Activated CD8-positive, alpha-beta memory T cell treated with anti-CD3 and anti-CD28 coated beads, Interleukin-2, amount 50 U/mL, for 4 hours (primary cell): ENCODE data around the gene PDE10A.
"Not testable (repeated sequence)": the region's sequence is repeated elsewhere in the genome, so short reads cannot be mapped to it uniquely, and the experiment has no call there.

Experiments used
- DNase-seq: peaks from one replicate; pipeline ENCODE4 v3.0.0-alpha.2; 2020

PDE10A gene

DNA sequence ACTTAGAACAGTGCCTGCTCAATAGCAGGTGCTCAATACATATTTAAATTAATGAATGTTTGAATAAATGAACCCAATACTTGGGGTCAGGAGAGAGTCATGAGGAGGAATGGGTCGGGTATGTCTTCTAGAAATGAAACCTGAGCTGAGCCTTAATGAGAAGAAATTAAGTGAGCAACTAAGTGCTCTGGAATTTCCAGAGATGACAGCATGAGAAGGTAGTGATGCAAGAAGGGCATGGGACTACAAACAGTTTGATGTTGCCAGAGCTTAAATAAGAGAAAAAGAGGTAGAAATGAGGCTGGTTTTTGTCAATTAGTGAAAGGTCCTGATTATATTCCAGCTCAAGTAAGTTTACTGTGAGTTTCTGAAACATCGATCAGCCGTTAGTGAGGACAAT lies 82.9 kb downstream of the PDE10A start:
- no peak for DNase-seq

DNA sequence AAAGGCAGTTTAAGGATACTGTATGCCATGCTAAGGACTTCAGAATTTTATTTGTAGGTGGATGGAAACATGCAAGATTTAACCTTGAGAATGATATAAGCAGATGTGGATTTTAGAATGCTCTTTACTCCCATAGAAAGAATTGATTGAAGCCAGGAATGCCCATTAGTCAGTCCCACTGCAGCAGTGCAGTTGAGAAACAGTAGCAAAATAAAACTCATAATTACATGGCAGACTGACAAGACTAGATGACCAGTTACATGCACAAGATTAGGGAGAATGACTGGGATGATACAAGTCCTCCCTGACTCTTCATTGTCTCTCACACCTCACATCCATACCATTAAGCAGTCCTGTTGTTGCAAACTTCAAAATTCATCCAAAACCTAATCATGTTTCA lies 83.9 kb downstream of the PDE10A start:
- DNase-seq = no peak

DNA sequence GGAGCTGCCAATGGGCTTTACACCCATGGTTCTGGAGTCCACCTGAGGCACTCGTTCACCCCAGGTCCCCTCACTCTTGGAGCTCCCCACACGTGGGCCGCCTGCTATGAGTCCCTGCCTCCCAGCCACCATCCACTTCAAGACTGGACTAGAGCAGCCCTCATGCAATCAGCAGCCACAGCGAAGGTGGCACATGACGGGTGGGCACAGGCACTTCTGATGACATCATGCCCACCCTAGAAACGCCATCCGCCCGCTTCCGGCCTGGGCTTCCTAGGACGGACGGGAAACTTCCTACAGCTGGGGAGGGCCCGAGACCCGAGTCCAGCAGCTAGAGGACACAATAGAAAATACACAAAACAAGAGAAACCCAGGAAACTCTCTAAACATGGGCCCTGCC lies 85.5 kb downstream of the PDE10A start:
- DNase-seq = no peak

DNA sequence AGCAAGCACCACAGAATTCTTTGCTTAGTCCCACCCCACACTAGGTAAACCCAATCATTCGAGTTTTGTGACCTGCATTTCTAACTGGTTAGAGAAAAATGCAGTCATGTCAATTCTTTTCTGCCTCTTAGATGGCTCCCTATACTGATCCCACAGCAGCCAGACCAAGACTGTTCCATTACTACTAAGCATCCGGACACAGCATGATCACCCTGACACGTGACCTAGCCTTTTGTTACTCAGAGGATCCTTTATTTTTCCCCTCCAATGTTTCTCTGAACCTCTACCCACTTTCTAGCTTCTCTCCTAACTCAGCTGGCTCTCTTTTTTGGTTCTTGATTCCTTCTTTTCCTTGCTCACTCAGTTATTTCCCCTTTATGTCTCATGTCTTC lies 87.9 kb downstream of the PDE10A start:
- no peak for DNase-seq

DNA sequence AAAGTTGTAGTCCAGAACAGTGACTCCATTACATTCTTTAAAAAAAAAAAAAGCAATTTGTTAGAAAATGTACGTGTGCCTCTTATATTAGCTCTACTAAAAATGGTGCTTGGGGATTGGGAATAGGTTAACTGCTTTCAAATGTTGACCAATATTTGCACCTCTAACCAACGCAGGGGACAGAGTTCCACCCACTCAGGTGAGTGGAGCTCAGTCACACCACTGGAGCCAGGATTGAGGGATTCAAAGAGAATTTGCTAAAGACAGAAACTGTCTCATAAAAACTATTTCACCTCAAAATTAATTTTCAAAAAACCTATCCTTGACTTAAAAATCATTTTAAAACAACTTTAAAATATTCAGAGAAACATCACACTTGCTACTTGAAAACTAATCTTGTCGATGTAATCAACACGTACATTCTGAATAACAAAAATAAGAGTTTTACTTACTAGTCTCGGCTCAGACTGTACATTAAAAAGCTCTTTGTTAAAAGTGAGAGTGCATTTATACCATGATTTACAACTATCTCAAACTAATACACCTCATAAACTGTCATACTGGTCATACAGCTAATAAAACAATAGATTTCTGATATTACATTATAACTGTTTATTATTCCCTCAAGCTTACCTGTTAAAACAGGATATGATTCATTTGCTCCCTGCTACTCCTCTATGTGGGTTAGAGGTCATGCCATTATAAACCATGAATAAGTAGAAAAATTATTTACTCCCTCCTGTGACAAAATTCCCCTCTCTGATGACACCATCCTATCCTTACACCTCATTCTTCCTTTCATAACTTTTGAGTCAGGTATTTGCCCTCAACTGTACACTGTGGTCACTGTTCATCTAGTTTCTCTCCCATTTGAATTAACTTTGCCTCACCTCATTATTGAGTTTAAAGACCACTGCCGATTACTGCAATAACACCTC lies 88.6 kb downstream of the PDE10A start:
- no peak for DNase-seq

DNA sequence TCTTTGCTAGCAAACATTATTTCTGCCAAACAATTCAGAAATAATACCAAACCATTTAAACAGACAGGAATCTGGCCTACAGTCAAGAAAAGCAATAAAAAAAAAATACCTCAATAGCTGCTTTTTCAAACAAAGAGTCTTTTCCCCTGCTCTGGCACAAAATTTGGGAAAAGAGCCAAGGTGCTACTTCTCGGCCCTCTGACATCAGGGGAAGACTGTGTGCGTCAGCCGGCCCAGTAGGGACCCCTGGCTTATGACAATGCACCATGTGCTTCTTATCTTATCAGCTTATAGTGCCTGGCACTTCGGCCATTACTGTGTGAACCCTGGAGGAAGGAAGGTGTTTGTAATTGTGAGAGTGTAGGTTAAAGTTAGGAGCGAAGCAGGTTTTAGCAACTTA lies 89.4 kb downstream of the PDE10A start:
- DNase-seq = no peak

DNA sequence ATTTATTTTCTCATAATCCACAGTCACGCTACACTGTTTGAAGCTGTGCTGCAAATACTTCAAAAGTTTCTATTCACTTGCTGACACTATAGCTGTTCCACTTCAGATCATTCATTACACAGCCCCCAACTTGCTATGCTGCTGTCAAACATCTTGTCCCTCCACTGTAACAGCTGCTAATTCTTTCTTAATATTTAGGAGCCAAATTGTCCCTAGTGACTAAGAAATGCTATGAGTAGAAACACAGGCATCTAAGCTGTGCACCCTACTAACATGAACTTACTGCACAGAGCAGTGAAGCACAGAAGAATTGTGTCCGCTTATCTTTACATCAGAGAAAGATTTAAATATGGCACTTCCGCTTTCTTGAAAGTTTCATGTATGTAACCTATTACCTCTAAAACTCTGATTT lies 91.3 kb downstream of the PDE10A start:
- no peak for DNase-seq

DNA sequence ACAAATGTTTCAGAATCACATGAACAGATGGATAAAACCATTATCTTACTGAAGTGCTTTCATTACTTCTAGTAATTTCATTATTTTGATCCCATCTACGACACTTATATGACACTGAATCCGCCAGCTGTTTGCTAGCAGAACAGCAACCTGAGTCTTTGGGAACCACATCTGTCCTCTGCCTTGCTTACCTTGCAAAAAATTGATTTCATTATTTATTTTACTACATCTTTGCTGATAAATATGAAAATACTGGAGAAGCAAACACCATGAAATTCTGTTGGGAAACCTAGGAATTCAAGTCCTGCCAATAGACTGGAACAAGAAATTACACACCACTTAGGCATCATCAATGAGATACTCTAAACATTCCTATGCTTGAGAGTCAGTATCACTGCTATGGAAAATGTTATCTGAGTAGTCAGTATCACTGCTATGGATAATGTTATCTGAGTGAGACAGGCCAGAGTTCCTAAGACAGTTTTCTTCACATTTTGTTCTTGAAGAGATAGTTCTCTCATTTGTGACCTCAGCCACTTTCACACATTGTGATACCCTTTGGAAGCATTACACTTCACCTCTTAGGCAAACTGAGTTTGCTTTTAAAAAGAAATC lies 91.9 kb downstream of the PDE10A start:
- DNase-seq = no peak

DNA sequence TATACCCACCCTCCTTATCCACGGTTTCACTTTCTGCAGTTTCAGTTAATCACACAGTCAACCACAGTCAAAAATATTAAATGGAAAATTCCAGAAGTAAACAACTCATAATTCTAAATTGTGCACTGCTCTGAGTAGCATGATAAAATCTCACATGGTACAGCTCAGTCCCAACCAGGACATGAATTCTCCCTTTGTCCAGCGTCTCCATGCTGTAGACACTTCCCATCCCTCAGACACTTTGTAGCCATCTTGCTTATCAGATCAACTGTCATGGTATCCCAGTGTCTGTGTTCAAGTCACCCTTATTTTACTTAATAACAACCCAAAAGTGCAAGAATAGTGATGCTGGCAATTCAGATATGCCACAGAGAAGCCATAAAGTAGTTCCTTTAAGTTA lies 94.7 kb downstream of the PDE10A start:
- no peak for DNase-seq

DNA sequence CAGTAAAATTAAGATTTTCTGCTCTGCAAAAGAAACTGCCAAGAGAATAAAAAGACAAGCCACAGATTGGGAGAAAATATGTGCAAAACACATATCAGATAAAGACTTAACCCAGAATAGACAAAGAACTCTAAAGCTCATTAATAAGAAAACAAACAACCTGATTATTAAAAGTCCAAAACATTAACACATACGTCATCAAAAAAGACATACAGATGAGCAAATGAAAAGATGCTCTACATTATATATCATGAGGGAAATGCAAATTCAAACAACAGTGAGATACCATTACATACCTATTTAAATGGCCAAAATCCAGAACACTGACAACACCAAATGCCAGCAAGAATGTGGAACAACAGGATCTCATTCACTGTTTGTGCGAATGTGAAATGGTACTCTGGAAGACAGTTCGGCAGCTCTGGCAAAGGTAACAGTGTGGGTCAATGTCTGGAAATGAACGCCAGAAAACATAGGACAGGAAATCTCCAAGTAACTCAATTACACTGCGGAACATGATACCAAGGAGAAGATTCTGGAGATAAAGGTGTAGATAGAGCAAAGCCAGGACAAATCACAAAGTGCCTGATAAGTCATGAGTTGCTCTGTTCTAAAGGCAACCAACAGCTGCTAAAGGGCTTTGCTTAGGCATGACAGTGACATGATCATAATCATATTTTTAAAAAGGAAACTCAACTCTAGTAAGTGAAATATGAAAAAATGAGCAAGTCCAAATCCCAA lies 96.8 kb downstream of the PDE10A start:
- no peak for DNase-seq

DNA sequence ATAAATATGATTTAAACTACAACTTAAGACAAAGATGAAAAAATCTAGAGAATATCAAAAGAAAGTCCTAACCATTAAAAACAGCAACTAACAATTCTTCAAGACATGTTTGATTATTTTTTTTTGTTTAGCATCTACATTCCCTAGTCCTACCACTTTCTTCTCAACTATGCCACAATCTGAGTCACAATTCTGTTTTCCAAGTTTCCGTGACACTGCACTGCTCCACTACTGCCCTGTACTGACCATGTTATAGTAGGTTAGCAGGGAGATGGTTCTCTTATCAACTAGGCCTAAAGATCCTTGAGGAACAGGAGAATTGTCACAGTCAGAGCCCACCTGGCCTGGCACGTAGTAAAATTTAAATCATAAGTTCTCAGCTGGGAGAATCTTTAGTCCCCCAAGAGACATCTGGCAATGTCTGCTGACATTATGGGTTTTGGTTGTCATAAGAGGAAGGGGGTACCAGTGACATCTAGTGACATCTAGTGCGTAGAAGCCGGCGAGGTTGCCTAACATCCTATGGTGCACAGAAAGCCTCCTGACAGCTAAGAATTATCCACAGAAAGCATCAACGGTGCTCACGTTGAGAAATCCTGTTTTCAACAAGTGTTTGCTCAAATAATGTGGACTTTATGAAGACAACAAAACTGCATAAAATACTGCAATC lies 100.5 kb downstream of the PDE10A start:
- DNase-seq = no peak

DNA sequence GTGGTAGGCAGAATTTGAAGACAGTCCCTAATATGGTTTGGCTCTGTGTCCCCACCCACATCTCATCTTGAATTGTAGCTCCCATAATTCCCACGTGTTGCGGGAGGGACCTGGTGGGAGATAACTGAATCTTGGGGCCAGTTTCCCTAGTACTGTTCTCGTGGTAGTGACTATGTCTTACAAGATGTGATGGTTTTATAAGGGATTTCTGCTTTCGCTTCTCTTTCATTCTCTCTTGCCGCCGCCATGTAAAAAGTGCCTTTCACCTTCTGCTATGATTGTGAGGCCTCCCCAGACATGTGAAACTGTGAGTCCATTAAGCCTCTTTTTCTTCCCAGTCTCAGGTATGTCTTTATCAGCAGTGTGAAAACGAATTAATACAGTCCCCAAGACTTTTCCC lies 103.4 kb downstream of the PDE10A start:
- DNase-seq = no peak

DNA sequence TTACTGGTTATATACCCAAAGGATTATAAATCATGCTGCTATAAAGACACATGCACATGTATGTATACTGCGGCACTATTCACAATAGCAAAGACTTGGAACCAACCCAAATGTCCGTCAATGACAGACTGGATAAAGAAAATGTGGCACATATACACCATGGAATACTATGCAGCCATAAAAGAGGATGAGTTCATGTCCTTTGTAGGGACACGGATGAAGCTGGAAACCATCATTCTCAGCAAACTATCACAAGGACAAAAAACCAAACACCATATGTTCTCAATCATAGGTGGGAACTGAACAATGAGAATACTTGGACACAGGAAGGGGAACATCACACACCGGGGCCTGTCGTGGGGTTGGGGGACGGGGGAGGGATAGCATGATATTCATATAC lies 104.9 kb downstream of the PDE10A start:
- DNase-seq = not testable (repeated sequence)

DNA sequence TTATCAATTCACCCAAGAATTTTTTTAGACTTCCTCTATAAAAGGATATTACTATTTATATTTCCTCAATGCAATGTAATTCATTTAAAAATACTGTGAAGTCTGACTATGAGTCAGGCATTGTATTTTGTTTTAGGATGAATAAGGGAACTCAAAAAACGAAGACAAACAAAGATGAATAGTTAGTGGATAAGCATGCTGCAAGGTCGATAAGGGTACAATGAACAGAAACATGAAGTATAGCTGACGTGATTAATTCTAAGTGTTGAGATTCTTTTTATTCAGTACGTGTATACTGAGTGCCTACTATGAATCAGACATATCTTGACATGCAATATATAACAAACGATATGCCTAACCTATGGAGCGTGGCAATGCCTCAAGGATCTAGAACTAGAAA lies 105.4 kb downstream of the PDE10A start:
- no peak for DNase-seq

DNA sequence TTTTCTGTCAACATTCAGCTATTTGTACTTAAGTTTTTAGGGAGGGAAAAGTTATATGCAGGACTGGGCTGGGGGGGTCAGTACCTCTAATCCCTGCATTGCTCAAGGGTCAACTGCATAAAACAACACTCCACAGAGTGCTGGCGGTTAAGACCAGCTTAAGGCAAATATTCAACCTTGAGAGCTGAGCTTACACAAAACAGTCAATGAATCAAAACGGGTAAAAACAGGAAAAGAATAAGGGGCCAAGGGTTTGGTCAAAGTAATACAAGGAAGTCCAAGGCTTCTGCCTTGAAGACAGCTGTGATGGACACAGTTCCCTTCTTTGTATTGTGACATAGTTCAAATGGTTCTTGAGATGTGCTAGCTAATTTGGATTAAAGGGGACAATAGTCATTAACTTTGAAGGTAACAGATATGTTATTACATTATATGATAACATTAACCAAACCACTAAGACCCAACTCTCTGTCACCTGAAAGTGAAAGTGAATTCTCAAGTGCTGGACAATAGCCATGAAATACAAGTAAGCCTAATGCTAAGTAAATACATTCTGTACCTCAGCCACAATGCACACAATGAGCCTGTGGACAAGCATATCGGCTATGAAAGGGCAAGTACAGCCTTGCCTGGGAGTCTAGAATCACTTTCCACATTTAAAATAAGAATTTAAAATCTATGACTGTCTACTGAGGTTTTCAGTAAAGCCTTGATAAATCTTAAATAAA lies 106.8 kb downstream of the PDE10A start:
- DNase-seq = no peak

DNA sequence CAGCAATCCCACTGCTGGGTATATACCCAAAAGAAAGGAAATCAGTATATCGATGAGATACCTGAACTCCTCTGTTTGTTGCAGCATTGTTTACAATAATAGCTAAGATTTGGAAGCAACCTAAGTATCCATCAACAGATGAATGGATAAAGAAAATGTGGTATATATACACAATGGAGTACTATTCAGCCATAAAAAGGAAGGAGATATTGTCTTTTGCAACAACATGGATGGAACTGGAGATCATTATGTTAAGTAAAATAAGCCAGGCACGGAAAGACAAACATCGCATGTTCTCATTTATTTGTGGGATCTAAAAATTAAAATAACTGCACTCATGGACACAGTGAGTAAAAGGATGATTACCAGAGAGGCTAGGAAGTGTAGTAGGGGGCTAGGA lies 108.4 kb downstream of the PDE10A start:
- not testable (repeated sequence) for DNase-seq

DNA sequence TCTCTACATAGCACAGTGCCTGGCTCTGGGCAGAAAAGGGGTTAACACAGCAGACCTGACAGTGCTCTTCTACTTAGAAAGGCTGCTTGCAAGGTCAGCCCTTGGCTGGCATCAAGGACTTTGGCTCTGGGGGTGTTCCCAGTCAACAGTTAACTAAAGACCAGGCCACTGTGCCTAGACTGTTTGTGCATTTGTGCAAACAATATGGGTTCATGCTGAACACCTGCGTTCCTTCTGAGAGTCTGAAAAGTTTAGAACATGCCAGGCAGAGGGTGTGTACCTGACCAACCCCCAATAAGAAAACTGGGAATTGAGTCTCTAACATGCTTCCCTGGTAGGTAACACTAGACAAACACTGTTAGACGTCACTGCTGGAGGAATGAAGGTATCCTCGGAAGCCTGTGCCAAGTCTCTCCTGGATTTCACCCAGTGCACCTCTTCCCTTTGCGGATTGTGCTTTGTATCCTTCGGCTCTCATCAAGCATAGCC lies 110.7 kb downstream of the PDE10A start:
- DNase-seq = no peak

DNA sequence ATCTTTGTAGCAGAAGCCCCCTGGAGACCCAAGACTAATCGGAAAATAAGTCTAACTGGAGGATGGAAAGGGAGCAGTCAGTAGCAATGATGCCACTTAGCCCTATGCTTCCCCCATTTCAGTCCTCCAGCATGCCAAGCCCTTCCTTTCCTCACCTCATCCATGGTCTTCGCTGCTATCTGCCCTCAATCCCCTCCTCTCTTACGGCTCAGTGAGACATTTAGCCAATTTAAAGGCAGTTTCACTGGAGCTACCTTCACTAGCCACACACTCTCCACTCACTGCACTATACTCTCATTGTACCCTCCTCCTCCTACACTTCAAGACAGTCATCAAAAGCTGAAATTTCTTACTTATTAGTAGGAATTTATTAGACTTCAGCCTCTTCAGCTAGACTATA lies 111.2 kb downstream of the PDE10A start:
- DNase-seq = no peak

DNA sequence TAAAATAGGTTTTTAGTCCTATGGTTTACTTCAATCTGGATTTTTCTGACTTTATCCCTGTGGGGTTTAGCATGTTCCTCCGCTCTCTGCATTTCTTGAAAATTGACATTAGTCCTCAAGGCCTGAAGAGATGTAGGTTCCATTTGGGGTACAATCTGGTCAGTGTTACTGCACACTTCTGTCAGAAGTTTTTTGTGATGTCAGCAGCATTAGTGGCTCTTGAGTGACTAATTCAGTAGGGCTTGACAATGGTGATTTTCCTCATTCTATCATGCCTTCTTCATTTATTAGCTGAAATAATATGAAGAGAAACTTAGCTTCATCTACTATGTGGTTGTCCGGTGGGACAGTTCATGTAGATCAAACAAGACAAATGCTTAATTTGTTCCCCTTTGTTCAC lies 114.6 kb downstream of the PDE10A start:
- DNase-seq = no peak

DNA sequence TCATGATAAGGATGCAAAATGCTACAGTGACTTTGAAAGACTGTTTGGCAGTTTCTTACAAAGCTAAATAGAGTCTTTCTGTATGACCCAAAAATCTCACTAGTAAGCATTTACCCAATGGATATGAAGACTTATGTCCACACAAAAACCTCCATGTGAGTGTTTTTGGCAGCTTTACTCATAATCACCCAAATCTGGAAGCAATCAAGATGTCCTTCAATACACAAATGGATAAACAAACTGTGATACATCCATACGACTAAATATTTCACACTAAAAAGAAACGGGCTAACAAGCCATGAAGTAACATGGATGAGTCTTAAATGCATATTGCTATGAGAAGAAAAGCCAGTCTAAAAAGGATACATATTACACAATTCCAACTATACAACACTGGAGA lies 117.2 kb downstream of the PDE10A start:
- no peak for DNase-seq

DNA sequence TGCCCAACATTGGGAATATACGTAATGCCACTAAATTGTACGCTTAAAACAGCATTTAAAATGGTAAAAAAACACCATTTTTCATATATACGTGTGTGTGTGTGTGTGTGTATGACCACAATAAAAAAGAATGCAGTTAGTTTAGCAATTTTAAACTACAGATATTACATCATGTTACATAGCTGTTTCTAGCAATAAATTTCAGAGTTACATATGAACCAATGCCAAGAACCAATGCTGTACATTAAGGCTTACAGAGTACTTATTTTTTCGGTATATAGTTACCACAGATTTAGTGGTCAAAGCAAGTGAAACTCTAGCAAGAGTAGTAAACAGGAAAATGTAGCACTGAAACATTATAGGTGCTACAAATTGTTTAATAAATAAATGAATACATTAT lies 119.3 kb downstream of the PDE10A start:
- DNase-seq = no peak

DNA sequence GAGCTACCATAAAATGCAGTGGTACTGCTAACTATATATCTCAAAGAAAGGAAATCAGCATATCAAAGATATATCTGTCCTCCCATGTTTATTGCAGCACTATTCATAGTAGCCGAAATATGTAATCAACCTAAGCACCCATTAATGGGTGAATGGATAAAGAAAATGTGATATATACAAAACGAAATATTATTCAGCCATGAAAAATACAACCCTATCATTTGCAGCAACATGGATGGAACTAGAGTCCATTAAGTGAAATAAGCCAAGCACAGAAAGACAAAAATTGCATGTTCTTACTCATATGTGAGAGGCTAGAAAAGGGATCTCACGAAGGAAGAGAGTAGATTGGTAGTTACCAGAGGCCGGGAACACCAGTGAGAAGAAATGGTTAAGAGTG lies 126.1 kb downstream of the PDE10A start:
- no peak for DNase-seq
